K562 (cell line): ENCODE measurements around the gene UMODL1. TPM values are rescaled to one million over a fixed set of nuclear protein-coding genes. Genes with fewer than 3 reads are reported as not detected.

Experiments
- ADNP ChIP-seq: fragments of 200-800 bp; sonication (Bioruptor generic); IDR thresholded peaks from 2 replicates; pipeline ENCODE4 v1.6.1; 2016; ENCODE audit warnings: missing genetic modification characterization, missing compliant biosample characterization
- ATF1 ChIP-seq, 2 experiments: fragments of 450-650 bp in 1 of 2; IDR thresholded peaks; 2 replicates each; pipeline ENCODE4 v1.6.1; 2016; ENCODE audit warnings: missing compliant biosample characterization in 1 of 2, missing genetic modification characterization in 1 of 2
- ELK1 ChIP-seq: sonication (generic); formaldehyde crosslinking; IDR thresholded peaks from 2 replicates; pipeline ENCODE4 v1.8.1; 2022; ENCODE audit warnings: missing genetic modification reagents
- ELK3 ChIP-seq: fragments of 450-650 bp; formaldehyde crosslinking; IDR thresholded peaks from 2 replicates; pipeline ENCODE4 v1.4.0; 2020; ENCODE audit warnings: mild to moderate bottlenecking
- HOXB6 ChIP-seq: fragments of 250-450 bp; sonication (Bioruptor Pico); IDR thresholded peaks from 2 replicates; pipeline ENCODE4 v1.5.1; 2022; ENCODE audit warnings: mild to moderate bottlenecking, borderline replicate concordance
- IRF1 ChIP-seq: sonication (generic); formaldehyde crosslinking; IDR thresholded peaks from 2 replicates; pipeline ENCODE4 v1.8.0; 2022; ENCODE audit warnings: missing genetic modification reagents, mild to moderate bottlenecking, borderline replicate concordance
- MAZ ChIP-seq, 2 experiments: fragments of 450-650 bp in 1 of 2; sonication (generic) in 1 of 2; formaldehyde crosslinking; IDR thresholded peaks in 1 of 2; conservative IDR thresholded peaks in 1 of 2; 2 replicates each; pipeline versions ENCODE4 v1.4.0 to v1.5.0; 2020; ENCODE audit warnings: mild to moderate bottlenecking in 1 of 2, missing genetic modification reagents in 1 of 2
- RBM39 ChIP-seq: fragments of 200-400 bp; formaldehyde crosslinking; optimal IDR thresholded peaks from 2 replicates; pipeline ENCODE3; 2018; ENCODE audit warnings: low read depth, low read length
- SMARCA4 ChIP-seq: fragments of 450-650 bp; IDR thresholded peaks from 2 replicates; pipeline ENCODE4 v1.6.1; 2016
- SP2 ChIP-seq: IDR thresholded peaks from 2 replicates; pipeline ENCODE4 v1.6.1; 2011; ENCODE audit warnings: mild to moderate bottlenecking, low read depth, low read length, moderate library complexity; ENCODE audit not compliant: poor library complexity, severe bottlenecking; ENCODE audit errors: extremely low read depth
- TSHZ1 ChIP-seq: fragments of 250-450 bp; sonication (Bioruptor Pico); IDR thresholded peaks from 2 replicates; pipeline ENCODE4 v1.4.0; 2020; ENCODE audit warnings: mild to moderate bottlenecking, moderate library complexity
- ZNF445 ChIP-seq: fragments of 250-450 bp; sonication (Bioruptor Pico); IDR thresholded peaks from 2 replicates; pipeline ENCODE4 v1.4.0; 2020; ENCODE audit warnings: low read depth, mild to moderate bottlenecking, moderate library complexity
- ZNF589 ChIP-seq: fragments of 200-800 bp; sonication (Bioruptor generic); IDR thresholded peaks from 2 replicates; pipeline ENCODE4 v1.6.1; 2016; ENCODE audit warnings: low read depth, missing genetic modification characterization, missing compliant biosample characterization
- ZNF740 ChIP-seq, 3 experiments: fragments of 200-800 bp in 1 of 3; sonication (Bioruptor generic) in 1 of 3; sonication (generic) in 1 of 3; formaldehyde crosslinking in 1 of 3; IDR thresholded peaks; 2 replicates each; pipeline versions ENCODE4 v1.6.1 to v1.8.0; 2016 to 2022; ENCODE audit warnings: mild to moderate bottlenecking in 2 of 3, missing compliant biosample characterization in 2 of 3, missing genetic modification characterization in 2 of 3, missing genetic modification reagents in 1 of 3
- ZNF830 ChIP-seq: fragments of 250-450 bp; sonication (Bioruptor Pico); IDR thresholded peaks from 2 replicates; pipeline ENCODE4 v1.5.0; 2021; ENCODE audit warnings: mild to moderate bottlenecking
- ZSCAN29 ChIP-seq: fragments of 450-650 bp; IDR thresholded peaks from 2 replicates; pipeline ENCODE4 v1.6.1; 2017
- polyA plus RNA-seq, 8 experiments: library from polyadenylated mRNA; depleted of rRNA in 4 of 8; stranded (reverse) in 5 of 8; unstranded in 3 of 8; fragments of >200 nt; fragmentation: Nextera tagmentation in 2 of 8; fragmentation: Illumina TruSeq in 1 of 8; extraction: Ambion mirVana in 2 of 8; extraction: Trizol in 1 of 8; gene quantifications; 2 replicates each; pipeline versions ENCODE4 v1.2.1 to v1.2.3, GENCODE V29; 2011 to 2014; ENCODE audit warnings: inconsistent platforms in 1 of 8, missing spikeins in 1 of 8
- total RNA-seq, 7 experiments: library from RNA; depleted of rRNA in 6 of 7; stranded (reverse); fragments of >200 nt in 6 of 7; fragmentation: Illumina TruSeq in 2 of 7; extraction: Trizol in 2 of 7; gene quantifications; 2 replicates each; pipeline versions ENCODE4 v1.2.1 to v1.2.3, GENCODE V29; 2011 to 2021; ENCODE audit warnings: low replicate concordance in 1 of 7

Gene UMODL1
- total and polyA plus RNA-seq, 9 of the 15 experiments (the other 6 are each of a cell fraction or from before 2014, with no cell fraction given) = not detected

GRCh38 chr21:42051788-42052187, 19.3 kb upstream of the UMODL1 start (continued):
- TF ChIP-seq MAZ (CRISPR knock-in tag; conservative IDR thresholded peaks at IDR 0.05 in 1 of 2, IDR thresholded peaks at IDR 0.05 in 1 of 2) (0 out of 4 replicates have a peak, but pooled peaks have one; percentile 26 to 38), HOXB6 (no peak), SMARCA4 (peak; percentile 90), ZNF740 (CRISPR knock-in tag; IDR thresholded peaks at IDR 0.05) (no peak), ZNF740 (tag; IDR thresholded peaks at IDR 0.05) (no peak), TSHZ1 (CRISPR knock-in tag) (no peak), ELK1 (CRISPR knock-in tag) (no peak), ELK3 (CRISPR knock-in tag) (0 out of 2 replicates have a peak, but pooled peaks have one; percentile 64), ATF1 (CRISPR knock-in tag; IDR thresholded peaks at IDR 0.05) (no peak), ATF1 (tag; IDR thresholded peaks at IDR 0.05) (0 out of 2 replicates have a peak, but pooled peaks have one; percentile 33), ZNF830 (CRISPR knock-in tag) (no peak), IRF1 (CRISPR knock-in tag) (no peak), RBM39 (no peak), ZNF589 (0 out of 2 replicates have a peak, but pooled peaks have one; percentile 55), ZSCAN29 (no peak), ZNF445 (CRISPR knock-in tag) (no peak), ADNP (no peak), SP2 (no peak)
